Measurements from ENCODE around the gene SLC43A2.
"Not testable (repeated sequence)": the region's sequence is repeated elsewhere in the genome, so short reads cannot be mapped to it uniquely, and the experiment has no call there.

Gene SLC43A2

DNA sequence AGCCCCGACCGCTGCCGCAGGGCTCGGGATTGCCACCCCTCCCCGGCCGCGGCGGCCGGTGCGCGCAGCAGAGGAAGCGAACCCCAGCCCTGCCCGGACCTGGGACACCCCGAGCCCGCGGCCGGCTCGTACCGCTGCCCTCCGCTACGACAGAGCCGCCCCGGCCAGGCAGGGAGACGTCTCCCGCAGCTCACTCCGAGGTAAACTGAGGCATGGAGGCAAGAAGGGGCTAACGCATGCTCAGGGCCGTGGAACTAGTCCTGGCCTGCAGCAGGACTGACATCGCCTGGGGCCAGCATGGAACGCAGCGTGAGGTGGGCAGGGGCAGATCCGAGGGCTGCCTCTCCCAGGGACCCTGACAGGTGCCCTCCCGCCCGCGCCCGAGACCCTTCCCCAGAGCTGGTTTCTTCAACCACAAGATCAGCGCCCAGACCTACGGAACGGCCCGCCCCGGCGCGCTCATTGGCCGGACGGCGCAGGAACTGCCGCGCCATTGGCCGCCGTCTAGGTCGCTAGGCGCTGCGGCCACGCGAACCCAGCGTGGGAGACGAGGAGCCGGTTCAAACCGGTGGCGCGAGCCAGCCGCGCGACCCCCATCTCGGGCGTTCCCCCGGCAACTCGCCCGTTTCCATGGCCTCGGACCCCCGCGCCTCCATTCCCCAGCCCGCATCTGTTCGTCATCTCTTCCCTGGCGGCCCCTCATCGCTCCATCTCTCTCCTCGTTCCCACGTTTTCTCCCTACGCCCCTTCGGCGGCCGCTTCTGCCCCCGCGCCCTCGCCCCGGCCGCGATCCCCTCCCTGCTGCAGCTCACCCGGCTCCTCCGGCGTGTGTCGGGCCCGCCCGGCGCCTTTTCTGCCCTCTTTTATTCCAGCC lies at the start of gene SLC43A2:
SLC43A2 (minus strand) TSS at position 853 of the 874 bp plus-strand sequence. CDS start 960 bp downstream, outside the sequence.
- FAIRE-seq: no peak

DNA sequence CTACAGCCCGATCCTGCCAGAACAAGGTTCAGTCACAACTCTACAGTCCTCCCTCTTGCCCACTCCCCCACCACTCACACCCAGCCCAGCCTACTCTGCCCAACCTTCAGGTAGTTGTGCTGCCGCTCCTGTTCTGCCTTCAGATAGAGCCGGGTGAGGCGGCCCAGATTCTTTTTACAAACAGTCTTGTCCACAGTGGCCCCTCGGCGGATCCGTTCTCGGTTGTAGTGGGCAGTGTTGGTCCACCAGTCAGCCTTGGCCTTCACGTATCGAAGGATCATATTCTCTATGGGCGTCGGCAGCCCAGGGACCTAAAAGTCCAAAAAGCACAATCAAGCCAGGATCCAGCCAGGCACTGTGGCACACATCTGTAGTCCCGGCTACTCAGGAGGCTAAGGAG lies 47.8 kb upstream of the SLC43A2 start:
- no peak for FAIRE-seq

DNA sequence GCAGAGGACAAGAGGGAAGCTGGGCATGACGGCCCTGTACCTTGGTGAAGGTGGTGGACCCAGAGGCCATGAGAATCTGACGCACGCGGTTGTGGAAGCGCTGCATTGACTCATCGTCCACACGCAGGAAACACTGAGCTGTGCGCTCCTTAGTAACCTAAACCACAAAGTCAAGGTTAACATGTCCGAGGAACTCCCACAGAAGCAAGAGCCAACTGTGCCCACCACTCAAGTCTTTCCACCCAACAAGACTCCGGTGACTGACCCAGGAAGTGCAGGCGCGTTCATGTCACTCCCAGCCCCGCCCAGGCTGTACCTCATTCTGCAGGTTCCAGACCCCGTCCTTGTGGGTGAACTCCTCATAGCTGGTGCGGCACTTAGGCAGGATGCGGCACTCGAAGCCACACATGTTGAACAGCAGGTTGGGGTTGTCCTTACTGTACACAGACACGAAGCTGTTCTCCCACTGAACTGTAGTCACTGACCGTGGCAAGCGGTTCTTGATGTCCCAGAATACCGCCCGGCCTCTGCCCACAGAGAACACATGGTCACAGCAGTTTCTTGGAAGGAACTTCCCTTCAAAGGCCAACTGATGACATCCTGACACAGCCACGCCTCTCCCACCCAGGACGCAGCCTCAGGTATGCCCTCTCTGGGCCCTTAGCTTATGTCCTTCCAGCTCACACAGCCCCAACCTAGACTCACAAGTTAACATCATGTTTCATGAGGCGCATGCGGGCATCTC lies 44.6 kb upstream of the SLC43A2 start:
- no peak for FAIRE-seq

DNA sequence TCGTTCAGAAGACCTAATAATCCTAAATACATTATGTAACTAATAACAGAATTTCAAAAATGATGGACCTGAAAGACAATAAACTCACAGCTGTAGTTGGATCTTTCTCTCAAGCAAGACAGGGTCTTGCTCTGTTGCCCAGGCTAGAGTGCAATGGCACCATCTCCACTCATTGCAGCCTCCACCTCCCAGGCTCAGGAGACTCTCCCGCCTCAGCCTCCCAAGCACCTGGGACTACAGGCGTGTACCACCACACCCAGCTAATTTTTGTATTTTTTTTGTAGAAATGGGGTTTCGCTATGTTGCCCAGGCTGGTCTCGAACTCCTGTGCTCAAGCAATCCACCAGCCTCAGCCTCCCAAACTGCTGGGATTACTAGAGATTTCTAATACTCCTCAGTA lies 35.3 kb upstream of the SLC43A2 start:
- not testable (repeated sequence) for FAIRE-seq

DNA sequence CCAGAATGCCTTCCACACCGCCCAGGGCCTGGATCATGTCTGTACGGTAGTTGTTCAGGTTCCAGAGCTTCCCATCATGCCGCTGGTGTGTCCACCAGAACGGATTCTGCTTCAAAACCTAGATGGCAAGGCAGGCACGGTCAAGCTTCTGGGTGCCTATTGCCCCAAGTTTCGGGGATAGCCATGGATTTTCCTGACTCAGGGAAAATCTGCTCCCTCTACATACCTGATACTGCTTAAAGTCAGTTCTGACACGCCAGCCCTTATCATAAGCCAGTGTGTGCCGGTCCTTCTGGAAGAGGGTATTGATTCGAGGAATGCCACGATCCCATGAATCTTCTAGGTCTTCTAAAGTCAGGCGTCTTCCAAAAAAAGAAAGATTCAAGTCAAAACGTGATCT lies 32.4 kb upstream of the SLC43A2 start:
- FAIRE-seq: no peak

DNA sequence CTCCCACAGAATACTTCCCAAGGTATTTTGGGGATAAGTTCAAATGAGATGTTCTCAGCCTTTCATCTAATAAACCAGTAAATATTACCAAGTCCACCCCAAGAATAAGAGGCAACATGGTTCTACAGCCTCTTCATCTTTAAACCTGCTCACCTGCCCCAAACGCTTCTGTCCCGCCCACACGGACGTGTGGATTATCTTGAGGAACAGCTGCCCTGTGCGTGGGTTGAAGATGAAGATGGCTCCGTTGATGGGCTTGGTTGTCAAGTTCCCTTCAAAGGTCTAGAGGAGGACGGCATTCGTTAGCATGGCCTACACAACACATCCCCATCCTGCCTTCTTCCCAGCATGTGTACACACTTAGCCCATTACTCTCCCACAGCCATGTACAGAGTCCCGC lies 29.5 kb upstream of the SLC43A2 start:
- no peak for FAIRE-seq

DNA sequence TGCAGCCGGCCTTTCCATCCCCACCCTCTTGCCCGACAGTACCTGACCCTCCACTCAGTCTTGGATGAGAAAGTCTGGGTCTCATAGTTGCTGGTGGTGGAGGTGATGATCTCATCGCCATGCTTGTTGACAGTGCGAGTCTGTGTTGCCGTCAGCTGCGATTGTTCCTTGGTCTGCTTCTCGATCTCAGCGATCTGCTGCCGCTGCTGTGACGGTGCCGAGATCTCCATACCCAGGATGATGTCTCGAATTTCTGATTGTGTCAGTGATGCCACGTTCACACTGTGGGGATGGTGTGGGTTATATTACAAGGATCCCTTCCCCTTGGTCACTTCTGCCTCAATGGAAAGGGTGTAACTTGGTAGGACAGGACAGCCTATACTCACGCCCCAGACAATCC lies 25.1 kb upstream of the SLC43A2 start:
- FAIRE-seq: no peak

DNA sequence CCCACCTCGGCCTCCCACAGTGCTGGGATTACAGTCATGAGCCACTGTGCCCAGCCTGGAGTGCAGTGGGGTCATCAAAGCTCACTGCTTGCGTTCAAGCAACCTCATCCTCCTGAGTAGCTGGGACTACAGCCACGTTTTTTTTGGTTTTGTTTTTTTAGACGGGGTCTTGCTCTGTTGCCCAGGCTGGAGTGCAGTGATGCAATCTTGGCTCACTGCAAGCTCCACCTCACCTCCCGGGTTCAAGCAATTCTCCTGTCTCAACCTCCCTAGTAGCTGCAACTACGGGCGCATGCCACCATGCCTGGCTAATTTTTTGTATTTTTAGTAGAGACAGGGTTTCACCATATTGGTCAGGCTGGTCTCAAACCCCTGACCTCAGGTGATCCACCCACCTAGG lies 24.2 kb upstream of the SLC43A2 start:
- FAIRE-seq: not testable (repeated sequence)

DNA sequence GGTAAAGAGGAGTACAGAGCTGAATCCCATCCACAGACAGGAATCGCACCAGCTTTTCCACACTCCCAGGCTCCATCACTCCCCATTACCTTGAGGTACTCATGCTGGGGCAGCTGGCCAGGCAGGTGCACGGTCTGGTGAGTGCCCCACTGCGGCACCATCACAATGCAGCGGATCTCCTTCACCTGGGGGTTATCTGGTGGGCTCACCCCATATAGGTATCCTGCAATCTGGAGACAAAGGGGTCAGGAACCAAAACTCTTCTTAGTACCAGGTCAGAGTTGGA lies 22.9 kb upstream of the SLC43A2 start:
- FAIRE-seq: no peak

DNA sequence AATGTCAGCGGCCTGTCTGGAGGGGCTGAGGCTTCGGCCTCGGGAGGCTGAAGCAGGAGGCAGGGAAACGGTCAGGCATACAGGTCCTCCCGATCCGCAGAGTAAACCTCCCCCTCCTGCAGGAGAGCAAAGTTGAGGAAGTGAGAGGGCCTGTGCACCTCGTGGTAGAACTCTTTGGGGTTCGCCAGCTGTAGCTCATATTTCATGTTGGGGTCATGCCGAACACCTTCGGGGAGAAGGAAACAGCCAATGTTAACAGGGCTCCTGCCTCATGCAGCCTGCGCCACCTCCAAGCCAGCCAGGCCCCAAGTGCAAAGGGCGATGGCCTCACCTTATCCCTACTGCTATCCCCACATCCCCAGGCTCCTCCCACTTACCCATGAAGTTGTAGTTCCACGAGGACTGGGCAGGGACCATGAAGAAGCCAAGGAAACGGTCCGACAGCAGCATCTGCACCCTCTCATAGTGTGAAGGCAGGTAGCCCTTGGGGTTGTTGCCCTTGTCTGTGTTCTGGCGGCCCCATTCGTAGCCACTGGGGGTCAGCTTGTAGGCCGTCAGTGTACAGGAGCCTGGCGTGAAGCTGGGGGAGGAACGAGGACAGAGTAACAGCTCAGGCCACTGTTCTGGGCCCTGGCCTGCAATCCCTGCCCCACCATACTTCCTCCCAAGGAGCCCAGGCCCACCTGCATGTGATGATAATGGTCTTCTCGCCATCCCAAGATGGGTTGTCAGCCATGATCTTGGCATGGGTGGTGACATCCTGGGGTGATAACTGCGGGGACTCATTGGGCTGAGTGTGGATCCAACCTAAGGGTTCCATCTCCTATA lies 22.3 kb upstream of the SLC43A2 start:
- no peak for FAIRE-seq

DNA sequence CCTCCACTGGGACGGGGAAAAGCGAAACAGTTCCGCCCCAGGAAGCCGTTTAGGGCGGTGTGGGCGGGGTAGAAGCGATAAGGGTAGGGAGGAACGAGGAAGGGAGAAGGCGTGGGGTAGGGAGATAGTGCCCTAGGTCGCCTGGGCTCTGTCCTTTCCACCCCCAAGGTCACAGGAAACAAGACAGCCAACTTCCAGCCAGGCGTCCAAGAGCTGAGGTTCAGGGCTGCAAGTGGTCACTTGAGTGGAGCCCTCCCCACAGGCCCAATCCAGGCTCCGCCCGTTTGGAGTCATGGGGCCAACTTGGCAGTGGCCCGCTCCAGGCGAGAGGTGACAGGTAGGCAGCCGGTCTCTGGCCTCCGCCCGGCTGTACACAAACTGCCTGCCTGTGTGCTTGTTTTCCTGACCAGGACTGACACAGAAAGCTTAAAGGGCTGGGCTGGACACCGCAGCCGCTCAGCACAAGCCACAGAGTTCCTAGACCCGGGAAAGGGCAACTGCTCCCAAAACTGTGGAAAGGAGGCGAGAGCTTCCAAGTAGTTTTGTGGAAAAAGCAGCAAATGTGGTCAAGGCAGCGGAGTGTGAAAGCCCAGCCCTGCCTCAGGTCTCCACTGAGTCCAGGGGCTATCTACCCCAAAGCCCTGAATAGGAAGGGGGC lies 21.3 kb upstream of the SLC43A2 start, which contains the start of gene RILP:
RILP (minus strand) TSS at position 23 of the 658 bp plus-strand sequence. CDS start 62 bp downstream, outside the sequence.
- FAIRE-seq: no peak

DNA sequence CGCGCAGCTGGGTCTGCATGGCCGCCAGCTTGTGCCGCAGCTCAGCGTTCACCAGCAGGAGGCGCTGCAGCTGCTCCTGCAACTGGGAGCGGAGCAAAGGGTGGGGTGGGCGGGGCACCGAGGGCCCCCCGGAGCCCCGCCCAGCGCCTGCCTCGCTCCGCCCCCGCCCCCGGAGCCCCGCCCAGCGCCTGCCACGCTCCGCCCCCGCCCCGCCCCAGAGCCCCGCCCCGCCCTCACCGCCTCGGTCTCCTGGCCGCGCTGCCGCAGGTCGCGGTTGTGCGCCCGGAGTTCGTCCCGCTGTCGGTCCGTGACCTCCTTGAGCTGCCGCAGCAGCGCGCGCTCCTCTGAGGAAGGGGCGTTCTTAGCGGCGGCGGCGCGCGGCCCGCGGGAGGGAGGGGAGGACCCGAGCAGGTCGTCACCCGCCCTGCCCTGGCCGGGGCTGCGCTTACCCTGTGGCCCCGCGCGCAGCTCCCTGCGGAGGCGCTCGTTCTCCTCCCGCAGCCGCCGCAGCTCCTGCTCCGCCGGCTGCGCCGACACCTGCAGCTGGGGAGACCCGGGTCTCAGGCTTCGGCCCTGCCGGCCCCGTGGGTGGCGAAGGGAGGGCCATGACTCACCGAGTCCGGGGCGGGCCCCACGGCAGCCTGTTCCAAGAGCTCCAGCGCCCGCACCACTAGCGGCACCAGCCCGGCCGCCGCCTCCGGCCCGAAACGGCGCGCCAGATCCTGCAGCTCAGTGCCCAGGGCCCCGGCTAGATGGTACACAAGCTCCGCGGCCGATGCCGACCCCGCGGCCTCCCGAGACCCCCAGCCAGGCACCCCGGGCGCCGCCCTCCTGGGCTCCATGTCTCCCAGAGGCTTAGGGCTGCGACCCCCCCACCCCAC lies 20.6 kb upstream of the SLC43A2 start:
- no peak for FAIRE-seq

DNA sequence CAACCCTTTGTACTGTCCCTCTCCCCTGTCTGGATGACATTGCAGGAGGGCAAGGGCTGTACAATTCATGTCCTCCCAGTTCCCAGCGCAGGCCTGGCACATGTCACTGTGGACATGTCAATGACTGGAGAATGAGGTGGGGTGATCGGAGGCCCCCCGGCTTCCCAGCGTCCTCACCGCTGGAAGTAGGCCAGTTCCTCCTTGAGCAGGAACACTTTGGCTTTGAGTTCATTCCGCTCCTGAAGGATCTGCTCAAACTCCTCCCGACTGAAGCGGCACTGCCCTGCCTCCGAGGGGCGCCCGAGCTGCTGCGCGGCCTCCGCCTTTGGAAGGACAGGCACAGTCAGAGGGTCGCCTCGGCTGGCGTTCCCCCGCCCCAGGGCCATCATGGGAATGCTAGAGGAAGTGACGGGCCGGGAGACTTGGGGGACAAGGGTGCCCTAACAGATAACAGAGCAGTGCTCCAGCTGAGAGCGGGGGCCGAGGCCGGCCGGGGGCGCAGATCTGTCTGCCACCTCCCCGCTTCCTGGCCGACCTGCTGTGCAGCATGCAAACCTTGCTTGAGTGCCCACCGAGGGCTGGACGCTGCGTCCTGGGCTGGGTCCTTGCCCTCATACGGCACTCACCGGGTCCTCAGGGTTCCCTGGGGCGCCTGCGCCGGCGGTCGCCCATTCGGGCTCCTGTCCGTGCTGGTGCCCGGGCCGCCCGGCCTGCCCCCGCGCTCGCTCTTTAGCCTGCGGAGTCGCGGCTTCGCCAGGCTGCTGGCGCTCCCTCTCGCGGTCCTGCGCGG lies 19.7 kb upstream of the SLC43A2 start:
- FAIRE-seq: no peak

DNA sequence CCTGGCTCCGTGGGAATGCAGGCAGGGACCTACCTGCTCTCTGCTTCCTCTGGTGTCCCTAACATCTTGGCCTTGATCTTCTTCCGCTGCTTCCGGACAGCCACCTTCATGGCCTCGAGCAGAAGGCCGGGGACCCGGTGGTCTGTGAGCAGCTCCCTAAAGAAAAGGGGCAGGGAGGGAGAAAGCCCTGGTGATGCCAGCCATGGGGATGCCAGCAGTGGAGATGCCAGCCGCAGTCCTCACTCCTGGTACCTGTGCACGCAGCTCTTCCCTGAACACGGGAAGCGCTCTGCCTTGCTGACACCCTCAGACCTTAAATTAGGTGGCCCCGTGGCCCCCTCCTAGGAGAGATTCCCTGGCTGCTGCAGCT lies 19.2 kb upstream of the SLC43A2 start:
- FAIRE-seq: no peak

DNA sequence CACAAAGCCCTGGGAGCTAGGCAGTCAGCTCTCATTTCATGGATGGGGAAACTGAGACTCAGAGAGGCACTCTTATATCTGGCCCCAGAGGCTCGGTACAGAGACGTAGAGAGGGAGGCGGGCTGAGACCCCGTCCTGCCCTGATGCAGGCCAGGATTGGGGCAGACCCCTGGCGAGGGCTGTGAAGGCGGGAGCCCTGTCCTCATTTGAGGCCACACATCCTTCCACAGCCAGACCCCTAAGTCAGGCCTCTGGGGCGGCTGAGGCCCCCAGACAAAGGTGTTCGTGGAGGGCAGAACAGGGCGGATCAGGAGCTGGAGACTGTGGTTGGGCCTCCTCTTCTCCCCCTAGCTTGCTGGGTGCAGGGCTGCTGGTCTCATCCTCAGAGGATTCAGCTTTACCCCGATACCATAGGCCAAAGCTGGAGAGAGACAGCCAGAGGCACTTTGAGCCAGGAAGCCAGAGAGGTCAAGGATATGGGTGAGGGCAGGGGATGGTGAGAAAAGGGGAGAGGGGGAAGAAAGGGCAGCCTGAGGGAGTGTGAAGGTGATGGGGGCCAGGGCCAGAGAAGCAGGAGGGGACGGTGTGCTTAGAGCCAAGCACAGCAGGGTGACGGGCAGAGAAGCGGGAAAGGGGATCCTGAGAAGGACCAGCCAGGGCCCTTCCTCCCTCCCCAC lies 17.7 kb upstream of the SLC43A2 start:
- FAIRE-seq: no peak

DNA sequence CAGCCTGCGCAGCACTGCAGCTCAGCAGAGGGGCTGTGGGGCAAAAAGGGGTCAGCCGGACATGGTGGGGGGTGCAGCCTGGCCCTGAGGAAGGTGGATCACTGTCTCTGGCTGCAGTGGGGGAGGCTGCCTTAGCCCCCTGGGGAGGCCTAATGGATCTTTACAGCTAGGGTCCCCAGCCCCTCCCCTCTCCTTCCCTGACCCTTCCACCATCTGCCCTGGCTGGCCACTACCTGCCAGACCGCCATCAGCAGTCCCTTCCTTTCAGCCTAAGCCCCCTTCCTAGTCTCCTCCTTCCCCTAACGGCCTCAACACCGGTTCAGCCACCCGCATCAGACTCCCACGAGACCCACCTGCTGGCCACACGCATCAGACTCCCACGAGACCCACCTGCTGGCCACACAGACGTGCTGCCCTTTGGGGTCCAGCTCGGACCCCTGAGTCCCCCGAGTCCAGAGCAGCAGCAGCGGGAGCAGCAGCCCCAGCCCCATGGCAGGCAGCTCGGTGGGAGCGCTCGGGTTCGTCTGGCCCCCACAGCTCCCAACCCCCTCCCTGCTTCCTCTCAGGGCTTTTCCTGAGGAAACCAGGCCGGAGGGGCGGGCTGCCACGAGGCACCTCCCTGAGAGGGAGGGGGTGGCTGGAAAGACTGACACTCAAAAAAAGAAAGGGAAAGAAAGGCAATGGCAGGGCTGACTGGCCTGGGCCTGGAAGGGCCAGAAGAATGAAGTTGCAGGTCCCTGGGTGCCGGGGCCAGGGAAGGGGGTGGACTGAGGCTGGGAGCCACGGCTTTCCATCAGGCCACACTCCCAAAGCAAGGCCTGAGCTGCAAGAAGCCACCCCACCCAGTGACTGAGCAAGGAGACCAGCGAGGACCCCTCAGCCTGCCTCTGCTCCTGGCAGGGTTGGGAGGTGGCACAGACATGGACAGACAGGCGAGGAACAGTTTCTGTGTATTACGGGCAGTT lies 16.9 kb upstream of the SLC43A2 start, which contains the start of gene SCARF1:
SCARF1 (minus strand) TSS at position 526 of the 965 bp plus-strand sequence; CDS start at position 491, 35 bp downstream.
- no peak for FAIRE-seq

DNA sequence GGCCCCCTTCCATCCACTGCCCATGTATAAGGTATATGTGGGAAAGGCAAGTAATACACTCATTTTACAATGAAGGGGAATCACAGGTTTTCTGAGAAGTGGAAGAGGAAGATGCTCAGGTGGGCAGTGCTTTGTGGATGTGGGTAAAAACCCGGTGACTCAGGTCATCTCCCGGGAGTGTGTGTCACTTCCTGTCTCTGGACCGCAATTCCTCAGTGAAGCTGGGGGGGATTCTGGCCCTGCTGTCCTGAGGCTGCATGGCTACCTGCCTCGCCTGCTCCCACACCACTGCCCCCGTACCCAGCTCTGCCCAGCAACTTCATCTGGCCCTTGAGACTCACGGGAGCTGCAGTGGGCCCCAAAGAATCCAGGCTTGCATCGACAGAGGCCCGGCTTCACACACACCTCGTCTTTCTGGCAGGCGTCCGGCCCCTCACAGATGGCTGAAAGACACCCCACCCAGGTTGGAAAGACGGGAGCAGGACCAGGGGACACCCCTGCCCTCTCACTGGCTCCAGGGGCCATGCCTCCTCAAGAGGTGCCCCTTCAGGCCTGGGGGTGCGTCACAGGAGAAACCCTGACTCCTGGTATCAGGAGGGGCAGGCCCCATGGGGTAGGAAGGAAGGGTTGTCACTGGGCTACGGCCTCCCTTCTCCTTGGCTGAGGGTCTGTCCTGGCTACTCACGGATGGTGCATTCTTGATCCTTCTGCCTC lies 16.0 kb upstream of the SLC43A2 start:
- no peak for FAIRE-seq

DNA sequence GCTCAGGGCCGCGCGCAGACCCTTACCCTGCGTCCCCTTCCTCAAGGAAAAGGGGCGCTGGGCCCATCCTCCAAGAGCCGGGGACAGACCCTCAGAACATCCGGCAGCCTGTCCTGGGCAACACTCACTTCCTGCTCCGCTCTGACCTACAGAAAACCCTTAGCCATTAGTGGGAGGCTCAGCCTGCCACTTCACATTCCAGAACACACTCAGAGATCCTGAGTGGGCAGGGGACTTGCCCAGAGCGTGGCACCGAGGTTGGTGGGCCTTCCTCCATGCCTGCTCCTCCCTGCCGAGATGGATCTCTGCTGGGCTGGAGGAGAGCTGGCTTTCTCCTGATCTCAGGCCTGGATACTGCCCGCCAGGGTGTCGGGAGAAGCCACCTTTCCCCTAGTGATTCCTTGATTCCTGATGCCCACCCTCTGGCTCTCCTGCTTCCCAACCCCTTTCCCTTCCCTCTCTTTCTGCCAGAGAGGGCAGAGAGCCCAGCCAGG lies 15.4 kb upstream of the SLC43A2 start:
- no peak for FAIRE-seq

All from A204.1 (cell line).